D721Med (cell line): ENCODE data around the gene PCDH15.

Experiments used
- DNase-seq: peaks from one replicate; pipeline ENCODE4 v3.0.0; 2011; ENCODE audit warnings: low spot score; ENCODE audit not compliant: insufficient read length
- FAIRE-seq: peaks from 2 replicates; lab custom pipeline; 2011; peaks lifted over from hg19 to GRCh38; lab: Jason Lieb, UNC
- TF ChIP-seq, protein P1 (sequence below): IDR thresholded peaks from 2 replicates; pipeline ENCODE4 v1.5.1; 2012; ENCODE audit warnings: mild to moderate bottlenecking, control low read depth; ENCODE audit not compliant: insufficient read depth; ENCODE audit errors: missing control alignments

The PCDH15 gene

DNA sequence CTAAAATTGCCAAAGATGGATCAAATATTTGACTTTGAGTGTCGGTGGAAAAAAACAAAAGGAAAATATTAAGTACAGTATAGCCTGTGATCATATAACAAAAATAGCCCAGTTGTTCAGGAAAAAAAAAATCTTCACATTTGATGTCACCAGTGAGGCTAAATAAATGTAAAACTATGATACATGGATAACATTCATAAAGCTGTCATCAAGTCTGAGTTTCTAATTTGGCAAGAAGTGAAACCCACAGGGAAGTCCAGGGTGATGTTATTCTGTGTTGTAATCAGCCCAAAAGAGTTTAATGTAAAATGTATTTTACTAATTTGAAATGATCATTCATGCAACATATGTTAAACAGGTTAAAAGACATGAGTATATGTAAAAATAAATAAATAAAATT, 908.0 kb downstream of the PCDH15 start:
- DNase-seq = no peak
- TF ChIP-seq, protein P1, sequence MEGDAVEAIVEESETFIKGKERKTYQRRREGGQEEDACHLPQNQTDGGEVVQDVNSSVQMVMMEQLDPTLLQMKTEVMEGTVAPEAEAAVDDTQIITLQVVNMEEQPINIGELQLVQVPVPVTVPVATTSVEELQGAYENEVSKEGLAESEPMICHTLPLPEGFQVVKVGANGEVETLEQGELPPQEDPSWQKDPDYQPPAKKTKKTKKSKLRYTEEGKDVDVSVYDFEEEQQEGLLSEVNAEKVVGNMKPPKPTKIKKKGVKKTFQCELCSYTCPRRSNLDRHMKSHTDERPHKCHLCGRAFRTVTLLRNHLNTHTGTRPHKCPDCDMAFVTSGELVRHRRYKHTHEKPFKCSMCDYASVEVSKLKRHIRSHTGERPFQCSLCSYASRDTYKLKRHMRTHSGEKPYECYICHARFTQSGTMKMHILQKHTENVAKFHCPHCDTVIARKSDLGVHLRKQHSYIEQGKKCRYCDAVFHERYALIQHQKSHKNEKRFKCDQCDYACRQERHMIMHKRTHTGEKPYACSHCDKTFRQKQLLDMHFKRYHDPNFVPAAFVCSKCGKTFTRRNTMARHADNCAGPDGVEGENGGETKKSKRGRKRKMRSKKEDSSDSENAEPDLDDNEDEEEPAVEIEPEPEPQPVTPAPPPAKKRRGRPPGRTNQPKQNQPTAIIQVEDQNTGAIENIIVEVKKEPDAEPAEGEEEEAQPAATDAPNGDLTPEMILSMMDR = no peak
- no peak for FAIRE-seq

DNA sequence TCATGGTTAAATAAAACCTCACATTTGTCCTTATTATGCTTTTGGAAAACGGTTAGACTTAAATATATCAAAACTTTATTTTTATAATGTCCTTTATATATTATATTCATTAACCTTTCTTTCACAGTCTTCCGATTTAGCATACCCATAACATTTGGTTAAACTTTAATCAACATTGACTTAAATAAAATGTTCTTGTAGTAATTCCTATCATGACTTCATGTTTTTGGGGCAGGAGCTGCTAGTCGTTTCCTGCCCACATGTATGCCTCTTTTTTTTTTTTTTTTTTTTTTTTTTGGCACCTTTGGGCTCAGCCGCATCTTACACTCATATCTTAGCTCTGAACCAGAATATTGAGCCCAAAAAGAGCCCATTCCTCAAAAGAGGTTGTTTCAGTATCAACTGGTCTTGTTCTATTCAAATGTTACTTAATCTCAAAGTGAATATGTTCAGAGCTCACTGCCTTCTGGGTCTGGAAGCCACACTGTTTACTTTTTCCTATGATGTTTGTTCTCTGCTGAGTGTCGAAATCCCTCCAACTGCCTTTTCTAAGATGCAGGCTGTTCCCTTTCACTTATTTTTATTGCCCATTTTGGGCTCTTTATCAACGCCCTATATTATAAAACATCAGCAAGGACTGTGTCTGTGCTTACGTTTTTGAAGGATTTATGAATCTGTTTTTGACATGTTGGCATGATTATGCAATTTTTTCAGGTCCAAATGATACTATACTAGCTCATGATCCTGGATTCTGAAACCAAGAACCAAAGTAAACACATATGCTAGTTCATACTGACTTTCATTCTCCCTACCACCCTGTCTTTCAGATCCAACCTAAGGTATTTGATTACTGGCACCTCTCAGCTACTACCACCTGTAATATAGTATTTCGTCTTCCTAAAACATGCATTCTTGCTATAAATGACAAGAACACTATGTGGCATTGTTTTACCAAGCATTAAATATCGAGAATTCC, 914.4 kb downstream of the PCDH15 start:
- TF ChIP-seq, protein P1 = no peak
- FAIRE-seq = no peak
- no peak for DNase-seq

GRCh38 chr10:53864846-53865245, 936.2 kb downstream of the PCDH15 start:
- TF ChIP-seq, protein P1 = no peak
- no peak for FAIRE-seq
- no peak for DNase-seq

DNA sequence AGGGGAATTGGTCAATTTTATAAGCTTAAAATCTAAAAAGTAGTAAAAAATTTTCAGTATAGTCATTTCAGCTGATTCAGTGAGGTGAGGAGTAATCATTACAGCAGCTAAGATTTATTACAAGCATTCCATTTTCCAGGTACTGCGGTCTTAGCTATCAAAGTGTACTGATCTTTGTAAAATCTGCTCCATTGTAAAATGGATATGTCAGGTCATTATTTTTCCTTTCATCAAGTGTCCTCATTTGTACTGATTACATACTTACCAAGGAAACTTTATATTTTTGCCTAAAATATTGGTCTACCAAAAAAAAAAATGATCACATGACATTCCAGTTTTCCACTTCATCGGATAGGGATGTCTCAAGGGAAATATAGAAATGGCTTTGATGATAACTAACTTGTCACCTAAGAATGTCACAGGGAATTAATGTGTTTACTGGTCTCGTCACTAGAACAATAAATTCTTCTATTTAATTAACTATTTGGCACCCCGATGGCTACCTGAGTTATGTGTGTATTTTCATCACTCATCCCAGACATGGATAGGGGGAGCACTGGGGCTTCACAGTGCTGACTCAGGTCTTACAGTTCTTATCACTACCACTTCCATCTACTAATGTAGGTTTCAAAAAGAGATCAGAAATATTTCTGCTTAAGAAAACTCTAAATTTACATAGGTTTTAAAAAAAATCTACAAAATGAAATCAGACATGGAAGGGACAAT, 948.4 kb downstream of the PCDH15 start:
- no peak for FAIRE-seq

GRCh38 chr10:53846809-53847208, 954.2 kb downstream of the PCDH15 start:
- TF ChIP-seq, protein P1 = no peak
- DNase-seq = no peak
- FAIRE-seq = no peak

More for the DNA sequence above, 948.4 kb downstream of the PCDH15 start:
- TF ChIP-seq, protein P1 = no peak
- no peak for DNase-seq

- DNase-seq (no peak), FAIRE-seq (peak; percentile 74)
Observed at GRCh38 chr10:53843736-53844362, 957.2 kb downstream of the PCDH15 start.

More at GRCh38 chr10:53843736-53844362, 957.2 kb downstream of the PCDH15 start:
- TF ChIP-seq, protein P1 = no peak
